Upper lobe of right lung (tissue), 1 donor: ENCODE results near the gene PIP5KL1. TPM values are rescaled to one million over a fixed set of nuclear protein-coding genes. Genes with fewer than 3 reads are reported as not detected.

Experiments
- ATAC-seq: fragments of 200-7000 bp; cut with Tn5 transposase; one replicate; pipeline ENCODE4 v1.9.1; 2020; ENCODE audit warnings: mild to moderate bottlenecking, moderate library complexity
- DNase-seq: peaks from one replicate; pipeline ENCODE4 v3.0.0-alpha.2; 2020
- H3K27ac ChIP-seq: fragments of 200-600 bp; one replicate; pipeline ENCODE4 v1.8.0; 2022
- H3K27me3 ChIP-seq: fragments of 200-600 bp; one replicate; pipeline ENCODE4 v1.8.0; 2022; ENCODE audit warnings: mild to moderate bottlenecking
- H3K36me3 ChIP-seq: fragments of 200-600 bp; one replicate; pipeline ENCODE4 v1.8.0; 2022
- H3K4me1 ChIP-seq: fragments of 200-600 bp; one replicate; pipeline ENCODE4 v1.8.0; 2022
- H3K4me3 ChIP-seq: fragments of 200-600 bp; one replicate; pipeline ENCODE4 v1.8.0; 2022; ENCODE audit warnings: mild to moderate bottlenecking
- H3K9me3 ChIP-seq: fragments of 200-600 bp; one replicate; pipeline ENCODE4 v1.8.0; 2022
- intact Hi-C: fragments of 100-400 bp; cut with DNase I; formaldehyde crosslinking; loops from one replicate; pipeline ENCODE4 v1.11.0; 2022
- total RNA-seq: library from RNA; stranded (reverse); fragmentation: NEBNext Ultra II Directional; extraction: Animal tissue kit (Norgen Biotek cat#: 25700); gene quantifications from one replicate; pipeline ENCODE4 v1.2.1, GENCODE V29; 2021
- TF ChIP-seq, protein P1 (sequence below): fragments of 200-600 bp; IDR thresholded peaks from one replicate; pipeline ENCODE4 v1.8.0; 2022; ENCODE audit warnings: antibody characterized with exemption
- donor health status: DM: no; HTN: yes; CAD: no; lungs with severe emphysema.

PIP5KL1 gene
- total RNA-seq, 1 donor from 2014 or later, result 3.5 TPM

- Histone ChIP-seq H3K4me3 (no peak overlapping the region), H3K36me3 (no peaks in the 10 kb centered on the region), H3K27me3 (no peaks in the 10 kb centered on the region), H3K4me1 (peaks cover 22% of the 10 kb centered on the region), H3K9me3 (no peaks in the 10 kb centered on the region), H3K27ac (peak overlapping the region; percentile 53)
- intact Hi-C loops, result no loop called here
- ATAC-seq (no peak), DNase-seq (no peak)
- TF ChIP-seq, protein P1, sequence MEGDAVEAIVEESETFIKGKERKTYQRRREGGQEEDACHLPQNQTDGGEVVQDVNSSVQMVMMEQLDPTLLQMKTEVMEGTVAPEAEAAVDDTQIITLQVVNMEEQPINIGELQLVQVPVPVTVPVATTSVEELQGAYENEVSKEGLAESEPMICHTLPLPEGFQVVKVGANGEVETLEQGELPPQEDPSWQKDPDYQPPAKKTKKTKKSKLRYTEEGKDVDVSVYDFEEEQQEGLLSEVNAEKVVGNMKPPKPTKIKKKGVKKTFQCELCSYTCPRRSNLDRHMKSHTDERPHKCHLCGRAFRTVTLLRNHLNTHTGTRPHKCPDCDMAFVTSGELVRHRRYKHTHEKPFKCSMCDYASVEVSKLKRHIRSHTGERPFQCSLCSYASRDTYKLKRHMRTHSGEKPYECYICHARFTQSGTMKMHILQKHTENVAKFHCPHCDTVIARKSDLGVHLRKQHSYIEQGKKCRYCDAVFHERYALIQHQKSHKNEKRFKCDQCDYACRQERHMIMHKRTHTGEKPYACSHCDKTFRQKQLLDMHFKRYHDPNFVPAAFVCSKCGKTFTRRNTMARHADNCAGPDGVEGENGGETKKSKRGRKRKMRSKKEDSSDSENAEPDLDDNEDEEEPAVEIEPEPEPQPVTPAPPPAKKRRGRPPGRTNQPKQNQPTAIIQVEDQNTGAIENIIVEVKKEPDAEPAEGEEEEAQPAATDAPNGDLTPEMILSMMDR, result no peak
These were observed 24.3 kb upstream of the PIP5KL1 start for GRCh38 chr9:127954831-127955293.

GRCh38 chr9:127953768-127954505 is 23.4 kb upstream of the PIP5KL1 start:
- H3K4me1 ChIP-seq, result peaks cover 22% of the 10 kb centered on the region

GRCh38 chr9:127953154-127953553 is 22.6 kb upstream of the PIP5KL1 start:
- no peak overlapping the region for H3K4me3 ChIP-seq
- TF ChIP-seq, protein P1, result no peak
- peaks cover 22% of the 10 kb centered on the region for H3K4me1 ChIP-seq
- H3K27ac ChIP-seq, result no peak overlapping the region
- H3K9me3 ChIP-seq, result no peaks in the 10 kb centered on the region
- H3K27me3 ChIP-seq, result no peaks in the 10 kb centered on the region
- no peak for DNase-seq
- intact Hi-C loops, result no loop called here
- H3K36me3 ChIP-seq, result no peaks in the 10 kb centered on the region
- no peak for ATAC-seq

More at GRCh38 chr9:127953768-127954505, 23.4 kb upstream of the PIP5KL1 start:
- ATAC-seq, result no peak
- intact Hi-C loops, result no loop called here
- no peaks in the 10 kb centered on the region for H3K36me3 ChIP-seq
- no peak overlapping the region for H3K4me3 ChIP-seq
- no peaks in the 10 kb centered on the region for H3K9me3 ChIP-seq
- no peak for DNase-seq
- peak overlapping the region; percentile 6 for H3K27ac ChIP-seq
- TF ChIP-seq, protein P1, result no peak
- no peaks in the 10 kb centered on the region for H3K27me3 ChIP-seq

- Histone ChIP-seq H3K4me1 (peaks cover 17% of the 10 kb centered on the region), H3K4me3 (no peak overlapping the region)
- no peak for DNase-seq
These were observed 20.1 kb upstream of the PIP5KL1 start for GRCh38 chr9:127950513-127951289.

DNA sequence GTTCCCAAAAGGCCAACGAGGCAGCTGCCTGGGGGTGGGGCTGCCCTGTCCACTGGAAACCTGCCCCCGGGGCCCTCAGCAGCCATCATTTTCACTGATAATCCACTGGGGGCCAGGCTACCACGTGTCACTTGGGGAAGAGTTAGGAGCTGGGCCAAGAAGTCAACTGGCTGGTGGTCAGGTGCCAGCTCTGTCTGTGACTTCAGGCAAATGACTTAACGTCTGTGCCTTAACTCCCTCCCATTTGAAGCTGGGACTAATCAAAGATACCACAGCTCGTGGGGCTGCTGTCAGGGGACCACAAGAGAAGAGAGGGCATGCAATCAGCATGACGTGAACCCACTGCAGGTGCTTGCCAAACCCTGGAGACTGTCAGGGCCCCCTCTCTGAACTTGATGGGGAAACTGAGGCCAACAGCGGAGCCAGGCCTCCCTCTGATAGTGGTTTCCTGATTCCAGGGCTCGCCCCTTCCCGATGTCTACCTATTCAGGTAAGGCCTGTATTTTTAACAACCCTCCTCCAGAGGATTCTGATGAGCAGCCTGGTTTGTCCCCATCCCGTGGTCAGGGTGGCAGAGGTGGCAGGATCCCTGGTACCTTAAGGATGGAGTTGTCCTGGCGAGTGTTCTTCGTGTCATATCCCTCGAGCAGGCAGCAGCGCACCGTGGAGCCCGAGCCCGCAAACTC is 19.4 kb upstream of the PIP5KL1 start:
- intact Hi-C loops, result loop anchor here (10.0 kb wide), 1 partner anchor 165 kb away; no protein-coding TSS in a partner anchor
- H3K27me3 ChIP-seq, result no peaks in the 10 kb centered on the region
- H3K27ac ChIP-seq, result no peak overlapping the region
- ATAC-seq (no peak), DNase-seq (no peak)
- no peak overlapping the region for H3K4me3 ChIP-seq
- H3K9me3 ChIP-seq, result no peaks in the 10 kb centered on the region
- peaks cover 7% of the 10 kb centered on the region for H3K36me3 ChIP-seq
- H3K4me1 ChIP-seq, result peaks cover 10% of the 10 kb centered on the region
- TF ChIP-seq, protein P1, result no peak

More at GRCh38 chr9:127950513-127951289, 20.1 kb upstream of the PIP5KL1 start:
- Histone ChIP-seq H3K9me3 (no peaks in the 10 kb centered on the region), H3K27ac (no peak overlapping the region), H3K36me3 (no peaks in the 10 kb centered on the region), H3K27me3 (no peaks in the 10 kb centered on the region)
- intact Hi-C loops, result no loop called here
- no peak for ATAC-seq
- TF ChIP-seq, protein P1, result no peak
